ENCODE measurements around the gene WDR70. TPM values are rescaled to one million over a fixed set of nuclear protein-coding genes. Genes with fewer than 3 reads are reported as not detected.
"Not testable (repeated sequence)": the region's sequence is repeated elsewhere in the genome, so short reads cannot be mapped to it uniquely, and the experiment has no call there.

WDR70 gene
- total RNA-seq, 2 experiments from 2014 or later, result 28.8 to 35.3 TPM

- H3K27me3 Mint-ChIP-seq (ENCODE audit: low read depth), result no peaks in the 10 kb centered on the region
- ATAC-seq (no peak), DNase-seq (no peak)
- H3K27ac Mint-ChIP-seq, result no peak overlapping the region
- peaks cover 8% of the 10 kb centered on the region for H3K4me1 Mint-ChIP-seq (ENCODE audit: low read depth)
- H3K4me3 Mint-ChIP-seq, result no peak overlapping the region
- peaks cover 17% of the 10 kb centered on the region for H3K36me3 Mint-ChIP-seq (ENCODE audit: low read depth)
- ChIA-PET POLR2A (no interaction called here), CTCF (interaction anchor here (0.7 kb wide), 1 partner anchor 16 kb away, joined by 3 read pairs; no protein-coding TSS in a partner anchor)
- H3K9me3 Mint-ChIP-seq (ENCODE audit: insufficient read depth), result no peaks in the 10 kb centered on the region
Observed at GRCh38 chr5:37495210-37495609, 116.1 kb downstream of the WDR70 start.

DNA sequence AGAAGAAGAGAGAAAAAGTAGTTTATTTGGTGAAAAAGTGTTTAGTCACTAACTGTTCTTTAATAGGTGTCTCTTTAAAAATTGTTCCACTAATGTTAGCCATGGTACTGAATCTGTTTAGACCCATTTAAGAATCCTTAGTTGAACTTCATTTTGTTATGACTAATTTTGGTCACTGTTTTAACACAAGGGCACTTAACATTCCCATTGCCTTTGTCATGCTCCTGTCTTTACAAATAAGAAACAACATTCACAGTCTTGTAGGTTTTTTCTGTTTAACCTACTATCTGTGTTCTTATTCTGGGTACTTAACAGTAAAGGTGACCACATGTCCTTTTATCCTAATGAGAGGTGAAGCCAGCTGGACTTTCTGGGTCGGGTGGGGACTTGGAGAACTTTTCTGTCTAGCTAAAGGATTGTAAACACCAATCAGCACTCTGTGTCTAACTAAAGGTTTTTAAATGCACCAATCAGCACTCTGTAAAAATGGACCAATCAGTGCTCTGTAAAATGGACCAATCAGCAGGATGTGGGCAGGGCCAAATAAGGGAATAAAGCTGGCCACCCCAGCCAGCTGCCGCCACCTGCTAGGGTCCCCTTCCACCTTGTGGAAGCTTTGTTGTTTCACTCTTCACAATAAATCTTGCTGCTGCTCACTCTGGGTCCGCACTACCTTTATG is 116.7 kb downstream of the WDR70 start:
- ATAC-seq (no peak), DNase-seq (no peak)
- POLR2A ChIA-PET, result no interaction called here
- Mint-ChIP-seq H3K4me3 (no peak overlapping the region), H3K36me3 (ENCODE audit: low read depth) (peaks cover 20% of the 10 kb centered on the region), H3K9me3 (ENCODE audit: insufficient read depth) (no peaks in the 10 kb centered on the region), H3K4me1 (ENCODE audit: low read depth) (peaks cover 8% of the 10 kb centered on the region), H3K27me3 (ENCODE audit: low read depth) (no peaks in the 10 kb centered on the region), H3K27ac (no peak overlapping the region)
- CTCF ChIA-PET, result no interaction called here

DNA sequence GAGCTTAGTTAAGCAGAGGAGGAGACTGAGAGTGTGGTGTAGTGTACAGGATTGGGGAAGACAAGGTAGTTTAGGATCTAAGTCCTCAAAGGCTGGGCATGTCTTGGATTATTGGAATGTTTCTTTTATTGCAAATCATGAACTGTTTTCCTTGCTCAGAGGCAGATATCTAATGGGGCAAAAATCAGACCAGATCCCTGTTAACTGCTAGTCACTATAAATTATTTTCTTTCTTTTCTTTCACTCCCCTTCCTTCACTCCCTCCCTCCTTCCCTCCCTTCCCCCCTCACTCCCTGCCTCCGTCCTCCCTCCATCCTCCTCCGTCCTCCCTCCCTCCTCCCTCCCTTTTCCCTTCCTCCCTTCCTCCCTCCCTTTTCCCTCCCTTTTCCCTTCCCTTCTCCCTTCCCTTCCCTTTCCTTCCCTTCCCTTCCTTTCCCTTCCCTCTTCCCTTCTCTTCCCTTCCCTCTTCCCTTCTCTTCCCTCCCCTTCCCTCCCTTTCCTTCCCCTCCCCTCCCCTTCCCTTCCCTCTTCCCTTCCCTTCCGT is 117.9 kb downstream of the WDR70 start:
- CTCF ChIA-PET, result no interaction called here
- DNase-seq, result no peak
- no peak for ATAC-seq
- no peaks in the 10 kb centered on the region for H3K27me3 Mint-ChIP-seq (ENCODE audit: low read depth)
- peaks cover 8% of the 10 kb centered on the region for H3K4me1 Mint-ChIP-seq (ENCODE audit: low read depth)
- H3K4me3 Mint-ChIP-seq, result no peak overlapping the region
- H3K9me3 Mint-ChIP-seq (ENCODE audit: insufficient read depth), result no peaks in the 10 kb centered on the region
- peaks cover 28% of the 10 kb centered on the region for H3K36me3 Mint-ChIP-seq (ENCODE audit: low read depth)
- no peak overlapping the region for H3K27ac Mint-ChIP-seq
- POLR2A ChIA-PET, result interaction anchor here (0.7 kb wide), 1 partner anchor 15 kb away, joined by 4 read pairs; no protein-coding TSS in a partner anchor

- Mint-ChIP-seq H3K27me3 (ENCODE audit: low read depth) (no peaks in the 10 kb centered on the region), H3K27ac (no peak overlapping the region), H3K36me3 (ENCODE audit: low read depth) (peaks cover 46% of the 10 kb centered on the region), H3K4me3 (no peak overlapping the region), H3K9me3 (ENCODE audit: insufficient read depth) (no peaks in the 10 kb centered on the region), H3K4me1 (ENCODE audit: low read depth) (no peaks in the 10 kb centered on the region)
- no peak for DNase-seq
- ChIA-PET CTCF (interaction anchor here (0.6 kb wide), 1 partner anchor 16 kb away, joined by 3 read pairs; no protein-coding TSS in a partner anchor), POLR2A (no interaction called here)
- no peak for ATAC-seq
Observed at GRCh38 chr5:37501152-37501551, 122.0 kb downstream of the WDR70 start.

DNA sequence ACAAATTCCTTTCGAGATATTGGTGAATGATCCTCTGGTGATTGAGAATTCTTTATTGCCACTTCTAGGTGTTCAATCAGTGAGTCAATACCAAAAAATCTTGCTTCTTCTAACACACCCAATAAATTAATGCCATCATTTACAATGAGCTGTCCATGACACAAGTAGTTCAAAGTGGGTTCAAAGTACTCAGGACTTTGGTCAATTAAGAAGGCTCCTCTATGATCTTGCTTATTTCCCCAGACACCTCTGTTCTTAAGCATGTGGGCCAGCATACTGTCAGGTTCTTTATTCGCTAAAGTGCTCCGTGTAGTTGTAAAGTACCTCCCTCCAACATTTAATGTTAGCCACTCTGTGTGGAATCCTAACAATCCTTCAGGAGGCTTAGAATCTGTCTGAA is 127.1 kb downstream of the WDR70 start:
- no peaks in the 10 kb centered on the region for H3K4me1 Mint-ChIP-seq (ENCODE audit: low read depth)
- H3K4me3 Mint-ChIP-seq, result no peak overlapping the region
- DNase-seq (no peak), ATAC-seq (no peak)
- no peaks in the 10 kb centered on the region for H3K9me3 Mint-ChIP-seq (ENCODE audit: insufficient read depth)
- peaks cover 26% of the 10 kb centered on the region for H3K36me3 Mint-ChIP-seq (ENCODE audit: low read depth)
- POLR2A ChIA-PET, result no interaction called here
- CTCF ChIA-PET, result no interaction called here
- H3K27ac Mint-ChIP-seq, result no peak overlapping the region
- H3K27me3 Mint-ChIP-seq (ENCODE audit: low read depth), result no peaks in the 10 kb centered on the region

GRCh38 chr5:37506722-37507121 is 127.6 kb downstream of the WDR70 start:
- ChIA-PET CTCF (interaction anchor here (0.6 kb wide), 1 partner anchor 247 kb away, joined by 3 read pairs; no protein-coding TSS in a partner anchor), POLR2A (no interaction called here)
- H3K36me3 Mint-ChIP-seq (ENCODE audit: low read depth), result peaks cover 21% of the 10 kb centered on the region
- H3K4me1 Mint-ChIP-seq (ENCODE audit: low read depth), result no peaks in the 10 kb centered on the region
- H3K9me3 Mint-ChIP-seq (ENCODE audit: insufficient read depth), result no peaks in the 10 kb centered on the region
- ATAC-seq (no peak), DNase-seq (no peak)
- no peak overlapping the region for H3K27ac Mint-ChIP-seq
- H3K4me3 Mint-ChIP-seq, result no peak overlapping the region
- no peaks in the 10 kb centered on the region for H3K27me3 Mint-ChIP-seq (ENCODE audit: low read depth)

DNA sequence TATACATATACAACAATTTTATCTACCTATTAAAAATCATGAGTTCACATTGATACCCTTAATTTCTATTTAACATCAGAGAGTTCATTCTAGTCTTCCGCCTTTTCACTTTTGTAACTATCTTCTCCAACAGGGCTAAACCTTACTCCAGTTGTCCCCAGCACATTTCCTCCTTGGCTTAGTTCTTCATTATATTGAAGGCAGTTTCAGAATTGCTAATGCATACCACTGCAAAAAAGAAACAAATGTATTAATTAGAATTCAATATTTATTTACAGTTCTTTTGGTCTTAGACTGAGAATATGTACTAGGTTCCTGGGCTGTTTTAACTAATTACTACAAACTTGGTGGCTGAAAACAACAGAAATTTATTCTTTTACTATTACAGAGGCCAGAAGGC is 132.5 kb downstream of the WDR70 start:
- POLR2A ChIA-PET, result interaction anchor here (0.5 kb wide), 1 partner anchor 14 kb away, joined by 4 read pairs; no protein-coding TSS in a partner anchor
- Mint-ChIP-seq H3K27me3 (ENCODE audit: low read depth) (no peaks in the 10 kb centered on the region), H3K36me3 (ENCODE audit: low read depth) (no peaks in the 10 kb centered on the region), H3K9me3 (ENCODE audit: insufficient read depth) (no peaks in the 10 kb centered on the region), H3K4me3 (no peak overlapping the region), H3K4me1 (ENCODE audit: low read depth) (no peaks in the 10 kb centered on the region), H3K27ac (no peak overlapping the region)
- CTCF ChIA-PET, result interaction anchor here (1.7 kb wide), 1 partner anchor 17 kb away, joined by 3 read pairs; no protein-coding TSS in a partner anchor
- ATAC-seq (no peak), DNase-seq (no peak)

GRCh38 chr5:37514946-37515345 is 135.8 kb downstream of the WDR70 start:
- ChIA-PET CTCF (no interaction called here), POLR2A (no interaction called here)
- Mint-ChIP-seq H3K4me1 (ENCODE audit: low read depth) (no peaks in the 10 kb centered on the region), H3K4me3 (no peak overlapping the region), H3K27me3 (ENCODE audit: low read depth) (no peaks in the 10 kb centered on the region), H3K9me3 (ENCODE audit: insufficient read depth) (peaks cover 6% of the 10 kb centered on the region), H3K36me3 (ENCODE audit: low read depth) (peaks cover 13% of the 10 kb centered on the region), H3K27ac (no peak overlapping the region)
- DNase-seq (no peak), ATAC-seq (no peak)

- Mint-ChIP-seq H3K4me3 (no peak overlapping the region), H3K27me3 (ENCODE audit: low read depth) (no peaks in the 10 kb centered on the region), H3K27ac (no peak overlapping the region), H3K9me3 (ENCODE audit: insufficient read depth) (peaks cover 6% of the 10 kb centered on the region), H3K4me1 (ENCODE audit: low read depth) (no peaks in the 10 kb centered on the region), H3K36me3 (ENCODE audit: low read depth) (peaks cover 19% of the 10 kb centered on the region)
- ChIA-PET POLR2A (no interaction called here), CTCF (interaction anchor here (1.0 kb wide), 1 partner anchor 676 kb away, joined by 3 read pairs; no protein-coding TSS in a partner anchor)
- no peak for ATAC-seq
- no peak for DNase-seq
Observed at GRCh38 chr5:37517686-37518085, 138.6 kb downstream of the WDR70 start.

- POLR2A ChIA-PET; CTCF ChIA-PET; H3K4me1 Mint-ChIP-seq (ENCODE audit: low read depth); H3K4me3 Mint-ChIP-seq; ATAC-seq; H3K27ac Mint-ChIP-seq; H3K27me3 Mint-ChIP-seq (ENCODE audit: low read depth); DNase-seq; H3K9me3 Mint-ChIP-seq (ENCODE audit: insufficient read depth): not testable (repeated sequence)
- peaks cover 19% of the 10 kb centered on the region for H3K36me3 Mint-ChIP-seq (ENCODE audit: low read depth)
Observed at GRCh38 chr5:37518356-37518755, 139.2 kb downstream of the WDR70 start.

- ATAC-seq (no peak), DNase-seq (no peak)
- no peaks in the 10 kb centered on the region for H3K27me3 Mint-ChIP-seq (ENCODE audit: low read depth)
- H3K9me3 Mint-ChIP-seq (ENCODE audit: insufficient read depth), result peaks cover 10% of the 10 kb centered on the region
- H3K27ac Mint-ChIP-seq, result no peak overlapping the region
- H3K4me1 Mint-ChIP-seq (ENCODE audit: low read depth), result no peaks in the 10 kb centered on the region
- no peak overlapping the region for H3K4me3 Mint-ChIP-seq
- H3K36me3 Mint-ChIP-seq (ENCODE audit: low read depth), result peaks cover 19% of the 10 kb centered on the region
- ChIA-PET POLR2A (no interaction called here), CTCF (no interaction called here)
Observed at GRCh38 chr5:37519304-37519703, 140.2 kb downstream of the WDR70 start.

DNA sequence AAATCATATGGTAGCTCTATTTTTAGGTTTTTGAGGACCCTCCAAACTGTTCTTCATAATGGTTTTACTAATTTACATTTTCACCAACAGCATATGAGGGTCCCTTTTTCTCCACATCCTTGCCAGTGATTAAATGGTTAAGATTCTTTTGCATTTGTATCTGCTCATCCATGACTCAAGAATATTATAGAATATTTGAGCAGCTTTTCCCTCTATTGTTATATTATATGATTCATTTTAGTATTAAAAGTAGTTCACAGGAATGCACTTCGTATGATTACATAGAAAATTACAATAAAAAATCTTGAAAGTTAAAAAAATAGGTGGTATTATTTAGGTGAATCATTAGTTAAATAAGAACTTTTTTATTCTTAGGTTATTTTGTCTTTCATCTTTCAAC is 140.7 kb downstream of the WDR70 start:
- ChIA-PET POLR2A (no interaction called here), CTCF (no interaction called here)
- peaks cover 19% of the 10 kb centered on the region for H3K36me3 Mint-ChIP-seq (ENCODE audit: low read depth)
- H3K27ac Mint-ChIP-seq, result no peak overlapping the region
- no peaks in the 10 kb centered on the region for H3K4me1 Mint-ChIP-seq (ENCODE audit: low read depth)
- H3K27me3 Mint-ChIP-seq (ENCODE audit: low read depth), result no peaks in the 10 kb centered on the region
- H3K4me3 Mint-ChIP-seq, result no peak overlapping the region
- ATAC-seq (no peak), DNase-seq (no peak)
- H3K9me3 Mint-ChIP-seq (ENCODE audit: insufficient read depth), result peaks cover 10% of the 10 kb centered on the region
